8988T (cell line): Measurements from ENCODE around the gene MTUS2.

Source experiments
- DNase-seq: peaks from one replicate; pipeline ENCODE4 v3.0.0; 2011

Gene MTUS2

GRCh38 chr13:29428310-29429181, 608.4 kb downstream of the MTUS2 start:
- DNase-seq, result peak; percentile 30

GRCh38 chr13:29429286-29429900, 609.3 kb downstream of the MTUS2 start:
- no peak for DNase-seq

- no peak for DNase-seq
Observed at GRCh38 chr13:29434217-29434945, 614.2 kb downstream of the MTUS2 start.

- DNase-seq, result no peak
Observed at GRCh38 chr13:29435125-29435911, 615.2 kb downstream of the MTUS2 start.

DNA sequence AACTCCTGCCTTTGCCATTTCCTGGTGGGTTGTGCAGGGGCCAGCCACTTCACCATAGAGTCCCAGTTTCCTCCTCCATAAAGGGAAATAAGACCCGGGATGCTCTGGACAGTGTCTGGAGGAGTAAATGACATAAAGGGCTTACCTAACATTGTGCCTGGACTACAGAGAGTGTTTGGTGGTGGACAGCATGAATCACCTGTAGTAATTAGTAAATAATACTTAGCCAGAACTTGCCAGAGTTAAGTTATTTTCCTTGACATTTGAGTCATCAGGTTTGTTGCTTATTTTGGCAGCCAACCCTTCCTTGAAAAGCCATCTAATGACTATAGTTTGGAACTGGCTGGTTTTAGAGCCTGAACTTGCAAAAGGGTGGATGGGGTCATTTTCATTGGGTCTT, 616.2 kb downstream of the MTUS2 start:
- no peak for DNase-seq

- no peak for DNase-seq
Observed at GRCh38 chr13:29436721-29437280, 616.7 kb downstream of the MTUS2 start.

GRCh38 chr13:29438769-29439168, 618.6 kb downstream of the MTUS2 start:
- no peak for DNase-seq

GRCh38 chr13:29439601-29440388, 619.7 kb downstream of the MTUS2 start:
- no peak for DNase-seq

- DNase-seq, result no peak
Observed at GRCh38 chr13:29441306-29441705, 621.2 kb downstream of the MTUS2 start.

DNA sequence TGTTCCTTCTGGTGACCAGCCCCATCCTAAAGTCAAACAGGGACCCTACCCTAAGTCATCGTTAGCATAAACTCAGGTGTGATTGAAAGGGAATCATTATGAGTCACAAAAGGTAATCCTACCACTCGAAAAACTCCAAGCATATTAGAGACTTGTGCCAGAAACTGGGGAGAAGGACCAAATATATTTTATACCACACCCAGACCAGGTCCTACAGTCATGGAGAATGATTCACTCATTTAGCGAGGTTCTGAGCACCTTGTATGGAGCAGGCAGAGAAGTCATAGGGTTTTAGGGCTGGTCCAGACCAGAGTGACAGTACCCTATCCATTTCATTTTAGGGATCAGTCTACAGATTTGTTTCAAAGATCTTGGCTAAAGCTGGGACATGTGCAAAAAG, 625.9 kb downstream of the MTUS2 start:
- no peak for DNase-seq

GRCh38 chr13:29448174-29448573, 628.0 kb downstream of the MTUS2 start:
- DNase-seq, result no peak

DNA sequence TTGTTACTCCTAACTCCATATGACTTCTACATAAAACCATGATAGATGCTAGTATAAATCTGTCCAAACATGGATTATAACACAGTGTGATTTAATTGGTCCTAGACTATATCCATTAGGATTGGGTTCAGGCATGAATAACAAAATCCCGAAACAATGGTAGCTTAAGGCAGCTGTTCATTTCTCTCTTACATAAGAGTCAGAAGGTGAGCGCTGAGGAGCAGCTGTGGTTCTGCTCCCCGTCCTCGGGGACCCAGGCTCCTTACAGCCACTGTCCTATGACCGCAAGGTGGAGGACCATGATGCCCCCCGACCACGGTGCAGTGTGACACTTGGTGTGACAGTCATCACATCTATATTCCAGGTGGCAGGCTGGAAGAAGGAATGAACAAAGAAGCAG, 629.6 kb downstream of the MTUS2 start:
- DNase-seq, result no peak

DNA sequence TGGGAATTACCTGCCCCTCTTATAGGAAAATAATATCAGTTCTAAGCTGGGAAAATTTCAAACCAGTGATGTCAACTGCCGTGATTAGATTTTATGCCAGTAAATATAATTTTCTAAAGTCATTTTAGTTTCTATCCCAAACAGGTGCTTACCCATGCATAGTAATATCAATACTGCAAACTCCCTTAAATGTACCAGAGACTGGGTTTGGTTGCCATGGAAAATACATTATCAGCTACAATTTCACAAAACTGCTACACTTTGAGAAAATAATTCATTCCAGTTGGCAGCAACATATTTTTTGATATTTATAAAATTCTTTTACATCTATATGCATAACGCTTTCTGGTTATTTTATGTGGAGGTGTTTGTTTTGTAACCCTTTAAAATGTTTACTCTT, 631.8 kb downstream of the MTUS2 start:
- no peak for DNase-seq

- no peak for DNase-seq
Observed at GRCh38 chr13:29452773-29453616, 632.9 kb downstream of the MTUS2 start.

GRCh38 chr13:29453617-29454011, 633.5 kb downstream of the MTUS2 start:
- no peak for DNase-seq

DNA sequence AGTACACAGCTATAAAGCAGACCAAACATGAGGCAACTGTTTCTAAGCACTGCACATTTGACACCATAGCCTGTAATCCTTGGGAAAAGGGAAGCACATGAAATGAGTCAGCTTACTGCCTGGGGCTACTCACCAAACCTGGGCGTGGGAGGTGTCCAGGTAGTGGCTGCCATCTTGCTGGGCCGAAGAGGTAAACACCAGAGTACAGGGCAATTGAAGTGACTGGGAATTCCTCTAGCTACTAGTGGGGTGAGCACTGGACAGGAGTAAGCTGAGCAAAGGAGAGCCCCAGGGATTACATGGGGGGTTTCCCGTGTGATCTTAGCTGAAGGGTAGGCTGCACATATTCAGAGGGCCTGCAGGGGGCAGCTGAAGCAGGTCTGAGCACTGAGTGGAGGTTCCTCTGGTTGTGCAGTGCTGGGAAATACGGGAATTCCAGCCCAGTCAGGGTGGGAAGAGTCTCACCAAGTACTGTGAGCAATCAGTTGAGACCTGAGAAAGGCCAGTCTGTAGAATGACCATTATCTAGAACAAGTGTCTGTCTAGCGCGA, 634.9 kb downstream of the MTUS2 start:
- DNase-seq, result no peak

DNA sequence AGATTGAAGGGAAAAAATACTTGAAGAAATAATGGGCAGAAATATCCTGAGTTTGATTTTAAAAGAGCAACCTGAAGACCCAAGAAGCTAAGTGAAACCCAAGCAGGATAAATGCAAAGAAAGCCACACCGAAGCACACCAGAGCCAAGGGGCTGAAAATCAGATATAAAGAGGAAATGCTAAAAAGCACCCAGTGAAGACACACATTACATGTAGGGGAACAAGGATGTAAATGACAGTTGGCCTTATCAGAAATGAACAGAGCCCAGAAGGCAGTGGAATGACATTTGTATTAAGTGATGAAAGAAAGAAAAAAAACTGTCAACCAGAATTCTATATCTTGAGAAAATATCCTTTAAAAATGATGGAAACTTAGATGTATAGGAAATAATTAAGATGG, 636.3 kb downstream of the MTUS2 start:
- DNase-seq, result no peak

DNA sequence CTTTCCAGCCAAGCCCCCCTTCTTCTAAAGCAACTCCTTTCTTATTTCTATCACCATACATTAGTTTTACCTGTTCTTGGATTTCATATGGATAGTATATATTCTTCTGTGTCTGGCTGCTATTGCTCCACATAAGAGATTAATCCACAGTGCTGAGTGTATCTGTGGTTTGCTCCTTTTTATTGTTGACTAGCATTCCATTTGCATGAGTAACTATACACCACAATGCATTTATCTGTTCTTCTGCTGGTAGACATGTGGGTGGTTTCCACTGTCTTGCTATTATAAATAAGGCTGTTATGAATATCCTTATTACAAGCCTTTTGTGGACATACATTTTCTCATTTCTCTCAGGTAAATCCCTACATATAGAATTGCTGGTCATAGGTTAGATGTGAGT, 637.2 kb downstream of the MTUS2 start:
- DNase-seq, result no peak

- no peak for DNase-seq
Observed at GRCh38 chr13:29458419-29458818, 638.3 kb downstream of the MTUS2 start.

DNA sequence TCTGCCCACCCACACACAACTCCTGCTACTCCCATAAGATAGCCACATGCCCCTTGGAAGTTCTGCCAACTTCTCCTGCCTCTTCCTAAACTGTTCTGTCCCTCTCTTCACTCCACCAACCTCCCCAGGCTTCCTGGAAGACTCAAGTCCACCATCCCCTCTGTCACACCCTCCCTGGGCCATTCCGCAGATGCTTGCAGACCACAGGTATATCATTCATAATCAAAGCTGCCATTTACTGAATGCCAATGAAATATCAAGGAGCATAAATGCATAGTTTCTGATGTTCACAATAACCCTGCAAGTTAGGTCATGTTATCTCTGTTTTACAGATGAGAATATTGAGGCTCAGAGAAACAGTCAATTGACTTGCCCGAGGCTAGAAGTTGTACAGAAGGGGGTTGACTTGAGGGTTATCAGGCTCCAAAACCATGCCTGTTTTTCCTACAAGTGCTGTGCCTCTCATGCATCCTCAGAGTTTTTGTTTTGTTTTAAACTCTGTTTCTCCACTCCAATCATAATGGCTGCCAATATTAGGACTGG, 639.7 kb downstream of the MTUS2 start:
- no peak for DNase-seq
